Stimulated activated CD4-positive, alpha-beta T cell treated with anti-CD3 and anti-CD28 coated beads, Interleukin-12 subunit alpha, Interleukin-12 subunit beta, amount 100 ng/mL, for 24 hours (primary cell): ENCODE data around the gene TMEM207.
"Not testable (repeated sequence)": the region's sequence is repeated elsewhere in the genome, so short reads cannot be mapped to it uniquely, and the experiment has no call there.

Experiments
- DNase-seq, 2 experiments: peaks; one replicate each; pipeline ENCODE4 v3.0.0-alpha.2; 2020; ENCODE audit warnings: low read depth in 2 of 2

TMEM207 gene

DNA sequence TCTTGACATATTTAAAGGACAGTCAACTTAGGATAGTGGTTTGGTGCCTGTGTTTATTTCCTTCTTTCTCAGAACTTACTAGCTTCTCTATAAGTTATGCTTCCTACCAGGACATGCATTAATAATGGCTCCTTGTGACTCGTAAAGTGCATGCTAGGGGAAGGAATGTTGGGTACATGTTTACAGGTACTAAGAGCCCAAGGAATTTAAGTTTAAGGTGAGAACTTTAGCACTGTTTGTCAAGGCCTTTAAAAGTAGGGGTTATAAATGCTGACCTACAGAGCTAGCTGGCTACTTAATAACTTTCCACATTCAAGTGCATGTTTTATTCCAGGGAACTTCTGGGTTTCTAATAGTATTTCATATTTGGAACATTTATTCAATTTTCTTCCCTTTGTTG is at the start of gene TMEM207:
Gene TMEM207, minus strand, starts transcription at position 101 of the 400 bp plus-strand sequence. Its CDS starts 92 bp downstream, at position 9.
- no peak for DNase-seq

DNA sequence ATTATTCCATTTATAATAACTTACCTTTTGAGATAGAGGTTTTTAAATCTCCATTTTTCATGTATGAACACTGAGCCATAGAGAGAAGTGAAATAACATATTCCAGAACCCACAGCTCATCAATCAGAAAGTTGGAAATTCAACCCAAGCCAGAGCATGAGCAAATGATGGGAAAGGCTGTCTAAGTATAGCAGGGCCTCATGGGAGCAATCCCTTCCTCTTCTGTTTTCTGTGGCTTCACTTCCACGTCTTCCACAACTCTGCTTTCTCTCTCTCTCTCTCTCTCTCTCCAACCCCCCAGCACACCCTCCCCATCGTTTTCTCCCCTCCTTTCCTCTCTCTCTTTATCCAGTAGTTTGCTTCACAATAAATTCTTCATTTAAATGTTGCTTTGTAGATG is 49.4 kb upstream of the TMEM207 start:
- no peak for DNase-seq

GRCh38 chr3:190498293-190498692 is 48.6 kb upstream of the TMEM207 start:
- no peak for DNase-seq

- DNase-seq, result no peak
These were observed 48.1 kb upstream of the TMEM207 start for GRCh38 chr3:190497811-190498210.

DNA sequence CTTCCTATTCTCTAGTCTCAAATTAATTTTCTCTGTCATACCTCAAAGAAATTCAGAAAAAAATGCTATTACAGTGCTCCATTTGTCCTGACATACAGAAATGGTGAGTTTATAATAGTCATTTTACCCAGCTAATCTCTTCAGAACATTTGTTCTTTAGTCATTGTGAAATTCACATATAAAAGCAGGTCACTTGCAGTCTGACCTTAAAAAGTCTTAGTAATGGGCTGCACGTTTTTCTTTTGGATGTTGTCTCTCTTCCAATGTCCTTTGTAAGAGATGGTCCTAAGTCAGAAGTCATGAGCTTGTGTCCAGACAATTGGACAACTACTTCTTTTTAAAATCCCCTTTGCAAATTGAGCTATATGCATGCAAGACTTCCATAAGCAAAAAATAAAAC is 47.2 kb upstream of the TMEM207 start:
- DNase-seq, result no peak

DNA sequence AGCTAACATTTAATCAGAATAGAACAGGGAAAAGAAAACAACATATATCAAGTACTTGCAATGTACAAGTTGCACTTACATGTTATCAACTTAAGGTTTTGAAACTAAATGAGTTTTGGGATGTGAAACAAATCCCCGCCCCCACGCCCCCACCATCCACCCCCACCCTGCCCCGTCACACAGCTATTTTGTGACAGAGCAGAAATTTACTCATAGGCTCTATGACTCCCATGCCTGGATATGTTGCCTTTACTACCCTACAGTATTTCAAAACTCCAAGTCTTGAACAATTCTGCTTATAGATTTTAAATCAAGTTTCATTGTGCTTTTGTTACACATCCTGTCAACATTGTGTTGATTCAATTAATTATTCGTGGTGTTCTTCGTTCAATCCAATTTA is 46.1 kb upstream of the TMEM207 start:
- no peak for DNase-seq

- DNase-seq, result no peak
These were observed 45.7 kb upstream of the TMEM207 start for GRCh38 chr3:190495354-190495753.

GRCh38 chr3:190494907-190495306 is 45.2 kb upstream of the TMEM207 start:
- no peak for DNase-seq

DNA sequence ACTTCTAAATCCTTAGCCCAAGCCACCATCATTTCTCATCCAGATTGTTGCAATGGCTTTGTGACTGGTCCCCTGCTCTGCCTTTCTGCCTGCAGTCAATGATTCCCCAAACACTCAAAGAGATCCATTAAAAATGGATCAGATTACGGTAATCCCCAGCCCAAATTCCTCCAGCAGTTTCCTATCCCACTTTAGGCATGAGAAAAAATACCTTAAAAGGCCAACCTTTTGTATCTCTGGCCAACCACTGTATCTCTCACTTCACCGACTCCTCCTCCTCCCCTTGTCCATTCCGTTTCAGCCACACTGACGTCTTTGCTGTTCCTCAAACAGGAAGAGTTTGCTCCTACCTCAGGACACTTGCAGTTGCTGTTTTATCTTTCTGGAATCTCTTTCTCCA is 43.3 kb upstream of the TMEM207 start:
- no peak for DNase-seq

- no peak for DNase-seq
These were observed 42.4 kb upstream of the TMEM207 start for GRCh38 chr3:190492129-190492528.

GRCh38 chr3:190491533-190492054 is 41.9 kb upstream of the TMEM207 start:
- no peak for DNase-seq

GRCh38 chr3:190486908-190487607 is 37.4 kb upstream of the TMEM207 start:
- no peak for DNase-seq

- no peak for DNase-seq
These were observed 36.8 kb upstream of the TMEM207 start for GRCh38 chr3:190486533-190486864.

DNA sequence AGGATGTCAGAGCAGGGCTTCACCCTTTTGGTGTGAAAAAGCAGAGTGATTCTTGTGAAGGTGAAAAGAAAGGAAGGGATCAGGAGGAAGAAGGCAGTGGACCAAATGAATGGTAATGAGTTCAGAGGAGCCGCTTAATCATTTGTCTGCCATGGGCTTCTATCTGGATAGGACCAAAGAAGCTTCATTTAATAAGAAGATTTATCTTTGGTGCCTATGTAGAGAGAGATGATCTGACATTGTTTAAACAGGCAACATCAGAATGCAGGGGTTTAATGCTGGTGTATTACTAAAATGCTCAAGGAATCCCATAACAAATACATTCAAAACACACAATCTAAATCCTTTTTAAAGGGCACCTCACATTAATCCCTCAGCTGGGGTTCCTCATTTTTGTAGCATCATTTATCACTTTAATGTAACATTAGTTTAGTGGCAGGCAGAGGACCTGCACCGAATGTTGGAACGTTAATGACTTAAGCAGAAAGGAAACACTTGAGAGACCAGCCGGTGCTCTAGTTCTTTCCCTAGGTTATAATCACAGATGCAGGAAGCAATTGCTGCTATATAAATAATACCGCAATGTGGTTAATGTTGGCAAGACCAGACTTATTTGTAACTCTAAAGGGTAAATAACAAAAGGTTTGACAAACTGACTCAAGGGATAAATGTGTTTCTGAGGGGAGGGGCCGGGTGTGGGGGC is 36.3 kb upstream of the TMEM207 start:
- no peak for DNase-seq

GRCh38 chr3:190481779-190482178 is 32.1 kb upstream of the TMEM207 start:
- no peak for DNase-seq

GRCh38 chr3:190473261-190473660 is 23.6 kb upstream of the TMEM207 start:
- DNase-seq, result not testable (repeated sequence)

- DNase-seq, result no peak
These were observed 18.2 kb upstream of the TMEM207 start for GRCh38 chr3:190467922-190468321.

GRCh38 chr3:190458040-190458439 is 8.3 kb upstream of the TMEM207 start:
- DNase-seq, result no peak

DNA sequence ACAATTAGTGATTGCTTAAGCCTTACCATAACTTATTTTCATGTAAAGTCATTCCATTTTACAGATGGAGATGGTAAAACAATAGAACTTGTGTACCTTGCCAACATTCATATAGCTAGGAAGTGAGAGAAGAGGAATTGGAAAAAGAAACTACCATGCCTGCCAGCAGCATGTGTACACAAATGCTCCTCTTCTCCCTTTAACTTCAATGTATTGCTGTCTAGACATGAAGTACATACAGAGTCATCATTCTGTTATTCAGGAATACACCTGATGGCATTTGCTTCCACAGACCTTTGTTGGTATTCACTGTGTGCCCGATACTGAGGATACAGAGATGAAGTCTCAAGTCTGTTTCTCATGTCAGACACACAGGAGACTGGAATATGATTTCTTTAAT is 7.1 kb upstream of the TMEM207 start:
- no peak for DNase-seq

- DNase-seq, result no peak
These were observed 6.1 kb upstream of the TMEM207 start for GRCh38 chr3:190455828-190456227.

DNA sequence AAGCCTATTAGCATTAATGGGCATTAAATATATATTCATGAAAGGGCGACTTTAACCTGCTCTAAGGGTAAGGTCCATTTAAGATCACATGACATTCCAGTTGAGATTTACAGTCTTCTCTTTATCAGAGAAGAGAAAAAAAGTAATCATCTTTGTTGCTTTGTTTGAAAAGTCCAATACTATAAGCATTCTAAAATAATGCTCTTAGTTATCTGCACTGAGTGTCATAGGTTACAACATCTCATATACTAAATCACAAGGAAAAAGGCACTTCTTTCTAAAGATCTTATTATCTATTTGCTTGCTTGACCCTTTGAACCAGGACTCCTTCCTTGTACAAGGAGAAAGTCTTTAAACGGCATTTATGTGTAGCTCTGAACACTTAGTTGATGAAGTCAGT is 1.4 kb downstream of the TMEM207 start:
- DNase-seq, result no peak

DNA sequence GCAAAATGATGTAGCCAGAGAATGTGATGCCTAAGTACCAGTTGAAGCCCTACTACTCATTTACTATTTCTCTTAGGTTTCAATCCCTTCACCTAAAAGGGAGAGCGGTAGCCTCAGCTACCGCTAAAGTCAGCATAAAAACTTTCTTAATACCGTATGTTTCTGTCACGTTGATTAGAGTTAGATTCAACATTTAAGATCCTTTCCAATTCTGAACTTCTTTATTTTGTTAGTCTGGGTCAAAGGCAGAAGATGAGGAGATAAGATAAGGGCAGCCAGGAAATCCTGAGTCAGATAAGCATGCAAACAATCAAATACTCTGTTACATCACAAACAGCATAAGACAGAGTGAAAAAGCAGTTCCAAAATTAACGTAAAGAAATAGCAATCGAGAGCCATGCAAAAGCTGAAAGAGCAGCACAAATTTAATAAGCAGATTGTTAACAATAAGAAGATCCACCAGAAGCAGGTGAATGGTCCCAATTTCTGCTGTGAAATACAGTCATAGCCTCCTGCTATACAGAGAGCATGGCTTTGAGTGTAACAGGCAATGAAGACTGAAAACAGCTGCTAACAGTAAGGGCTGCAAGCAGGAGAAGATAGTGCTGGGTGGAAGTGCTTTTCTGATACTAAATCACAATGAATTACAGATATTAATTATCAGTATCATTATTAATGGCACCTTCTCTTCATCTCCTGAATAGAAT is 3.0 kb downstream of the TMEM207 start:
- DNase-seq, result no peak
